Occipital lobe (tissue), 2 donors: ENCODE results near the gene PDE11A. TPM values are rescaled to one million over a fixed set of nuclear protein-coding genes. Genes with fewer than 3 reads are reported as not detected.
A peak's percentile ranks its signal among the peaks of the same experiment; 100 is the strongest.

Experiments used
- DNase-seq: peaks from one replicate; lab custom pipeline; 2025; lab: John Stamatoyannopoulos, UW
- total RNA-seq: library from RNA; depleted of rRNA; stranded (reverse); fragments of >200 nt; gene quantifications from one replicate; pipeline ENCODE4 v1.2.3, GENCODE V29; 2014

PDE11A gene
- total RNA-seq, 1 donor from 2014 or later, result 1.7 TPM

DNA sequence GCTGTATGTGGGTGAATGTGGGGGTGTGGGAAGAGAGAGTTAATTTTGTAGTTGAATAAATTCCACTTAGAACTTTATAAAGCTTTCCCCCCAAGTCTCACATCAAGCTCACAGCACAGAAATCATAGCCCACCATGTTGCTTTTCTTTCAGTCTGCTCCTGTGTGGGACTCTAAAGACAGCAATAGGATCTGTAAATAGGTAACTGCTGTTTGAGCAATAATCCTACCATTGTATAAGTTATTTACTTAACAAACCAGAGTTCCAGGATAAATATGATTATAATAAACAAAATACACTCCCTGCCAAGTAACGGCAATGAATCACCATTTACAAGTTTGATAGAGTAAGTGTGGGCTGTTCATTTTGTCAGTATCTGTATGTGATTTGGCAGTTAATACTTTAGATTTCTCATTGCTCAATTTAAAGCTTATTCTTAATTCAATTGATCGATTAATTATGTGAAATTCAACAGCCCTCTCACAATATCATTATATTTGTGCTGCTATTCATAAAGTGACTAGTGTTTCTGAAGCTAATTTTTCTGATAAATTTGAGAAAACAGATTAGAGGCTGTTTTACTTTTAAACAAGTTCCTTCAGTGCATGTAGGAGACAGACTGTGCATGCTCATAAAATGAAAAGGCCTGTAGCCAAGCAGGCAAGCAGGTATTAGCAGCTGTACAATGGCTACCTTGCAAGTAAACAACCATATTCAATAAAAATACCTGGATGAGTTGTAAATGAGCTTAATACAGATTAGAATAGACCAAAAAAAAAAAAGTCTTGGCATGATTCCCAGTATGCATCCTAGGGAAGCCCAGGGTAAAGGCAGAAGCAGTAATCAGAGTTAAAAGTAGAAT, 142.7 kb downstream of the PDE11A start:
- DNase-seq, result no peak

DNA sequence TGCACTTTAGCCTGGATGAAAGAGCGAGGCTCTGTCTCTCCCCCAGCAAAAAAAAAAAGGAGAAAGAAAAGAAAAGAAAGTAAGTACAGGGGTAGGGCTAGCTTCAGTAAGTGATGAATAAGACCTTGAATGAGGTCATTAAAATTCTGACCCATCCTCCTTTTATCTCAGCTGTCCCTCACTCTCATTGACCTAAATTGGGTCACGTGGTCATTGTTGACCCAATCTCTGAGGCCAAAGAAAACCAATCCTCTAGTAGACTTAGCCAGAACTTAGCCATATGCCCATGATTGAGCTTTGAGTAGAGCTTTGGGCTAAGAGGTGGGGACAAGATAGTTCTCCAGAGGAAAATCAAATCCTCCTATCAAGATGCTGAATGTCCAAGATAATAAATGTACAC, 149.3 kb downstream of the PDE11A start:
- no peak for DNase-seq

DNA sequence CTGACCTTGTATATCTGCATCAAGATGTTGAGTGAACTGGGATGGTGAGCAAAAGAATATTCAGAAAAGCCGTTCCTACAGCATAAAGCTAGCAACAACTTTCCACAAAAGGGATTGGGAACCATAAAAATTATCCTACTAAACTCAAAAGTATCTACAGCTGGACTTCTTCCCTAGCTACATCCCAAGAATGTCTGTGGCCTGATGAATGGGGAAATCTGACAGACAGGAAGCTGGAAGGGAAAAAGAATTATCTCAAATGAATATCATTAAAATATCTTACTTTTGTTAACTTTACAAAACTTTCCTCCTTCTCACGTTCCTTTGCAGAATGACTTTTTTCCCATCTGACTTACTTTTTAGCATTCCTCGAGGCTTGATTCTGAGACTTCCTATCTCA, 150.9 kb downstream of the PDE11A start:
- DNase-seq, result no peak

DNA sequence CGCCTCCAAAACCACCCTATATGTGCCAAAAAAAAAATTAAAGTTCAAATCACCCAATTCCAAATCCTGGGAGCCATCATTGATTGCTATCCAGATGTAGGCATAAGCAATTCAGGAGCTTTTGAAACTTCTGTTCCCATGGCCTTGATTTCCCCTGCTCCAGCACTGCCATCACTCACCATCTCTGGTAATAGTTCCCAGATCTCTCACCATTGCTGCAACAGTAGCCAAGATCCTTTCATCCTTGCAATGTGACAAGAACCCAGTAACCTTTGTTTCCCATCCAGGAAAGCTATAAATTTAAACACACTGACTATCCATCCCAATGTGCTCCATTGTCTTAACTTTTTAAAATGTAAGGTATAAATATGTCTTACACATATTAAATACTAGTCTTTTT, 155.4 kb downstream of the PDE11A start:
- DNase-seq, result no peak

- no peak for DNase-seq
Observed at GRCh38 chr2:177916342-177916741, 156.2 kb downstream of the PDE11A start.

GRCh38 chr2:177914247-177914646, 158.3 kb downstream of the PDE11A start:
- no peak for DNase-seq

- no peak for DNase-seq
Observed at GRCh38 chr2:177909962-177910361, 162.6 kb downstream of the PDE11A start.

DNA sequence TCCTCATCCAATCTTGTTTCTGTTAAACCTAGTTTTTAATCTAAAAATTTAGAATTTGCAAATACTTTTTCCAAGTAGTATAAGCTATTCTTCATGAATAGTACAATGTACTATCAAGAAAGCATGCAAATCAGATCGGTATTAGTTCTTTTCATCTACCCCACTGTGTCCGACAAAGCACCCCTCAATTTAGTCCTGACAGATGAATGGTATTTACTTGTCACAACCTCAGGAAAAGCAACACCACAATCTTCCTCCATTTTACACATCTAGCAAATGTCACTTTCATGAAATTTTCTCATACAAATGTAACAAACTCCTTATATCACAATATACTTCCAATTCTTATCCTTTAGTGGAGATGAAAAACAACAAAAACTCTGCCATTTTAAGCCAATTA, 163.8 kb downstream of the PDE11A start:
- no peak for DNase-seq

DNA sequence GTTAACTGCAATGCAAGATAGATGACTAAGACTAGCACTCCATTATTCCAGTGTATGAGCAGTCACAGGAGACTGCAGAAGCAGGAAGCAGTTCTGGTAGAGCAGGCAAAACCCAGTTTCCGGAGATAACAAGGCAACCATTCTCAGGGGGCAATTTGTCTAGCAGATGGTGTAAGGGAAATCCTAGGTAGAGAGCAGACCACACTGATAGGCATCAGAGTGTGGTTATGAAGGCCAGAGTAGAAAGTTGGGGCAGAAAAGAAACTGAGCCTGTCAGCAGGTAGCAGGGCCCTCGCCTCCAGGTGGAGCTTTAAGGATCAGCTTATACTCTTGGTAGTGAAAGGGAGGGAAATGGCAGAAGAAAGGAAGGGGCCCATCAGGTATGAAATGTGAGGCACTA, 164.4 kb downstream of the PDE11A start:
- DNase-seq, result no peak

GRCh38 chr2:177906041-177906718, 166.4 kb downstream of the PDE11A start:
- DNase-seq, result peak; percentile 5

- no peak for DNase-seq
Observed at GRCh38 chr2:177905640-177906039, 166.9 kb downstream of the PDE11A start.

- no peak for DNase-seq
Observed at GRCh38 chr2:177902395-177903163, 170.0 kb downstream of the PDE11A start.

GRCh38 chr2:177900082-177900481, 172.5 kb downstream of the PDE11A start:
- DNase-seq, result no peak

- no peak for DNase-seq
Observed at GRCh38 chr2:177897278-177897677, 175.3 kb downstream of the PDE11A start.

DNA sequence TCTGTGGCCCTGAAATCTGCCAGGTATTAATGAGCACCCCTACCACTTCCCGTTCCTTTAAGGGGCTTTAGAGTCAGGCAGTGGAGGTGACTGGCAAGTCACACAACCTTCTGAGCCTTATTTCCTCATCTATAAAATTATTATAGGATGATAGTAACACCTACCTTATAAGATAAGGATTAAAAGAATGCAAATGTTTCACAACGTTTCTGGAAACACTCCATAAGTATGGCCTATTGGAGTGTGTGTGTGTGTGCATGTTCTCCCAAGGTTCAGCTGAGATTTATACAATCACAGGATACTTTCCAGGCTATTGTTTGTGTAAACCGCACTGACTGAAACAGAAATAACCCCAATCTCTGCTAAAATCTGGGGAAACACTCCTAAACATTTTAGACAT, 176.0 kb downstream of the PDE11A start:
- DNase-seq, result no peak

- no peak for DNase-seq
Observed at GRCh38 chr2:177894546-177894945, 178.0 kb downstream of the PDE11A start.

DNA sequence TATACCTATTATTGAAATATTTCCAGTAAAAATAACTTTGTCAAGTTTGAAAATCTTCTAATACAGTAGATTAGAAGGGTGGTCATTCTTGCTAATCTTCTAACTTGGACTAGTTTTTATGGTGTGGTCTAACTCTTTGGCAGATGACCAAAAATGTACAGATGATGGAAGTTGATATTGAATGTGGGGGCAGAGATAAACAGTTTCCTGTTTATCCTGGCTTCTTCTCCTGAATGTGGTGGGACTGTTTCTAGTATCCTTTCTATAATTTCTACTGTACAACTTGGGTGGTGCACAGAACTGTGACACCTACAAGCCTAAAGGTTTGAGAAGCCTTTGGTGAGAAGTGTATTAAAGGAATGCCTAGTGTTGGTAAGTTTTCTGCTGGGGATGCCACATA, 178.7 kb downstream of the PDE11A start:
- no peak for DNase-seq

DNA sequence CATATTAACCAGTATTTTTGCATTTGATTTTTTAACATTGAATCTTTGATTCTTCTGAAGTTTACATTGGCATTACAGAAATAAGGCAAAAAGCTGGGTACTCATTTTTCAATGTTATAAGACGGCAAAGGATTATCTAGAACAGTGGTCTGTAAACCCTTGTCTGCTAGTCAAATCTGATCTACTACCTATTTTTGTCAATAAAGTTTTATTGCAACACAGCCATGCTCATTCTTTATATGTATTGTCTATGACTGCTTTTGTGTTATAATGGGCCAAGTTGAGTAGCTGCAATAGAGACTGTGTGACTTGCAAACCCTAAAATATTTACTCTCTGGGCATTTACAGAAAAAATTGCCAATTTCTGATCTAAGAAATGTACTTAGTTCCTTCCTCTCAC, 181.0 kb downstream of the PDE11A start:
- DNase-seq, result no peak

DNA sequence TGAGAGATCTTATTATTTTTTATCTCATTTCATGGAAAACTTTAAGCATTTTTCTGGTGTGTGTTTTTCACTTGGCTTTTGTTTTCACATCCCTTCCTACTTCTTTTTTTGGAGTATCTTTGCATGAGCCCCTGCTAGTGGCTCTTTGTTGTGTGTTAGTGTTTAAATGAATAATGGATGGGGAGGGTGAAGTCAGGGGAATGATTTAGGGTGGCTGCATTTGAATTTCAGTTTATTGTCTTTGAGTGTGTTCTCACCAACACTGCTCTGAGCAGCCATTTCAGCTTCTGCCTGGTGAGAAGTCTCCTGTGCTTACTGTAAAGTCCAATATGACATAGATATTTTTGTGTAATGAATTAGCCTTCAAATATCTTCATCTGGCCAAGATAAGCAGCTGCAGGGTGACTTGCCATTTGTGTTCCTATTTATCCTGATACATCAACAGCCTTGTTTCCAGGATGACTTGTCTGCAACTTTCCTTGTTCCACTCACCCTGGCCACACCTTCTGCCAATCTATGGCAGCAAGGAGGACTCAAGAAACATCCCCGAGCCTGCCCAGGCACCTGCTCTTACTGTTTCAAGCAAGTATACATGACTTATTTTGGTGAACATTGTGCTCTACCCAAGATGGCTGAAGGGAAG, 182.6 kb downstream of the PDE11A start:
- no peak for DNase-seq

GRCh38 chr2:177888581-177888980, 184.0 kb downstream of the PDE11A start:
- no peak for DNase-seq

- no peak for DNase-seq
Observed at GRCh38 chr2:177887722-177888121, 184.9 kb downstream of the PDE11A start.

DNA sequence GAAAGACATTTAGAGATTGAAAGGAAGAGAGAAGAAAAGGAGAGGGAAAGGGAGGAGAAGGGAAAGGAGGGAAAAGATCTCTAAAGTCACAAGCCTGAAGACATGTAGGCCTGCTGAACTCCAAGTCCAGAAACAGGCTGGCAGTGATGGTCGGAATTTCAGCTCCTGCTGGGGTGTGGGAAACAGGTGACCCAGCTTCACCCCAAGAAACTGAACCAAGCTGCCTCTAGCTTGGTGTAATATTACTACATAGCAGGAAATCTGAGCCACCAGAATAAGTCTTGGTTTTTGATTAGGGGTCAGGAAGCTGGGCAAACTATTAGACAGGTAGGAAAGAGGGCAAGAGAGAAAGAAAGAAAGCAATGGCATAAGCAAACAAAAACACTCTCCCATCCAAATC, 185.8 kb downstream of the PDE11A start:
- DNase-seq, result no peak
